ENCODE measurements around the gene CYP46A1. TPM values are rescaled to one million over a fixed set of nuclear protein-coding genes. Genes with fewer than 3 reads are reported as not detected.

The CYP46A1 gene
- total and polyA plus RNA-seq, 7 donors: 0.09 to 1.5 (median 0.50) TPM

Other genes with a start within 250 kb of the CYP46A1 start
- 100 to 1,000 TPM in 3 of 4 donors, 10 to 100 TPM in 1; 88.6 to 128 (median 125) TPM for gene SETD3, start 203.4 kb upstream of the CYP46A1 start, total RNA-seq
- 100 to 1,000 TPM in 2 of 3 donors, 10 to 100 TPM in 1; 84.0 to 177 (median 113) TPM for gene SETD3, start 203.4 kb upstream of the CYP46A1 start, polyA plus RNA-seq
- 10 to 100 TPM; 31.1 to 53.2 (median 42.4) TPM for gene CCNK, start 202.9 kb upstream of the CYP46A1 start, total RNA-seq
- 10 to 100 TPM; 17.6 to 44.5 (median 27.7) TPM for gene CCNK, start 202.9 kb upstream of the CYP46A1 start, polyA plus RNA-seq
- 10 to 100 TPM in 2 of 4 donors, 1 to 10 TPM in 2; 5.8 to 21.0 (median 9.9) TPM for gene CCDC85C, start 80.1 kb upstream of the CYP46A1 start, total RNA-seq
- 10 to 100 TPM in 1 of 3 donors, 1 to 10 TPM in 2; 1.8 to 10.8 (median 4.4) TPM for gene CCDC85C, start 80.1 kb upstream of the CYP46A1 start, polyA plus RNA-seq
- under 1 TPM; 0.32 to 0.86 (median 0.62) TPM for gene HHIPL1, start 39.2 kb upstream of the CYP46A1 start, total RNA-seq
- gene HHIPL1, start 39.2 kb upstream of the CYP46A1 start, polyA plus RNA-seq: under 1 TPM; 0.12 to 0.18 (median 0.17) TPM
- gene EML1, start 109.1 kb downstream of the CYP46A1 start, total RNA-seq: 10 to 100 TPM in 2 of 4 donors, 1 to 10 TPM in 2; 6.9 to 40.4 (median 11.5) TPM
- gene EML1, start 109.1 kb downstream of the CYP46A1 start, polyA plus RNA-seq: 10 to 100 TPM in 1 of 3 donors, 1 to 10 TPM in 2; 3.1 to 11.2 (median 3.4) TPM

Data from psoas muscle (tissue), 7 donors.